Lung (tissue), 12 donors: ENCODE data around the gene SPNS2. TPM values are rescaled to one million over a fixed set of nuclear protein-coding genes. Genes with fewer than 3 reads are reported as not detected.

ENCODE experiments used
- ATAC-seq: fragments of 200-7000 bp; cut with Tn5 transposase; one replicate; pipeline ENCODE4 v1.9.1; 2020; ENCODE audit warnings: moderate number of reproducible peaks; ENCODE audit not compliant: insufficient read depth, low FRiP score
- DNase-seq, 3 donors: peaks; one replicate each; pipeline ENCODE4 v3.0.0-alpha.2; 2013 to 2017
- H3K27ac ChIP-seq, 2 donors: one replicate each; pipeline ENCODE4 v1.5.1; 2013; ENCODE audit warnings: mild to moderate bottlenecking in 2 of 2, moderate library complexity in 2 of 2, control low read depth in 1 of 2, inconsistent platforms in 1 of 2, low read depth in 1 of 2, low read length in 1 of 2
- H3K27me3 ChIP-seq, 3 donors: one replicate each; pipeline ENCODE4 v1.5.1; 2013; ENCODE audit warnings: low read length in 2 of 3; ENCODE audit not compliant: control insufficient read depth in 3 of 3, insufficient read depth in 3 of 3
- H3K36me3 ChIP-seq, 4 donors: one replicate each; pipeline ENCODE4 v1.5.1; 2013; ENCODE audit warnings: low read length in 4 of 4, mild to moderate bottlenecking in 1 of 4, moderate library complexity in 1 of 4; ENCODE audit not compliant: control insufficient read depth in 4 of 4, insufficient read depth in 4 of 4
- H3K4me1 ChIP-seq, 5 donors: one replicate each; pipeline ENCODE4 v1.5.1; 2013; ENCODE audit warnings: low read length in 5 of 5, mild to moderate bottlenecking in 2 of 5, moderate library complexity in 1 of 5; ENCODE audit not compliant: control insufficient read depth in 5 of 5, insufficient read depth in 5 of 5
- H3K4me3 ChIP-seq: one replicate; pipeline ENCODE4 v1.5.1; 2013; ENCODE audit warnings: mild to moderate bottlenecking, control low read depth, moderate library complexity
- H3K9ac ChIP-seq, 2 donors: one replicate each; pipeline ENCODE4 v1.5.1; 2013; ENCODE audit warnings: low read length in 2 of 2, control low read depth in 1 of 2; ENCODE audit not compliant: insufficient read depth in 1 of 2
- H3K9me3 ChIP-seq, 4 donors: one replicate each; pipeline ENCODE4 v1.5.1; 2013; ENCODE audit warnings: low read length in 3 of 4, mild to moderate bottlenecking in 1 of 4, moderate library complexity in 1 of 4; ENCODE audit not compliant: control insufficient read depth in 4 of 4, insufficient read depth in 3 of 4
- WGBS, 2 donors: extraction: QIAGEN DNeasy Blood & Tissue Kit; methylation state at CpG; one replicate each; pipeline ENCODE4 v1.1.7; 2013; 5-methylcytosine and 5-hydroxymethylcytosine counted together
- polyA plus RNA-seq, 2 donors: library from polyadenylated mRNA; stranded (reverse); fragments of 200-250 nt; gene quantifications; one replicate each; pipeline ENCODE4 v1.2.1, GENCODE V29; 2013
- total RNA-seq, 2 donors: library from RNA; depleted of rRNA in 1 of 2; stranded (reverse); fragments of >200 nt in 1 of 2; gene quantifications; one replicate each; pipeline ENCODE4 v1.2.1, GENCODE V29; 2014 to 2021
- TF ChIP-seq, protein P1 (sequence below): IDR thresholded peaks from 2 replicates; pipeline ENCODE4 v1.5.1; 2012; ENCODE audit warnings: mild to moderate bottlenecking; ENCODE audit errors: control extremely low read depth, extremely low read depth
- donor health status: control.
- donor health status: control.
- donor health status: Bipolar disorder and iron deficiency.
- donor health status: healthy.
- donor health status: DM: yes; HTN: yes; CAD: no.

SPNS2 gene
- total and polyA plus RNA-seq, 4 donors: 26.8 to 60.1 (median 42.5) TPM

DNA sequence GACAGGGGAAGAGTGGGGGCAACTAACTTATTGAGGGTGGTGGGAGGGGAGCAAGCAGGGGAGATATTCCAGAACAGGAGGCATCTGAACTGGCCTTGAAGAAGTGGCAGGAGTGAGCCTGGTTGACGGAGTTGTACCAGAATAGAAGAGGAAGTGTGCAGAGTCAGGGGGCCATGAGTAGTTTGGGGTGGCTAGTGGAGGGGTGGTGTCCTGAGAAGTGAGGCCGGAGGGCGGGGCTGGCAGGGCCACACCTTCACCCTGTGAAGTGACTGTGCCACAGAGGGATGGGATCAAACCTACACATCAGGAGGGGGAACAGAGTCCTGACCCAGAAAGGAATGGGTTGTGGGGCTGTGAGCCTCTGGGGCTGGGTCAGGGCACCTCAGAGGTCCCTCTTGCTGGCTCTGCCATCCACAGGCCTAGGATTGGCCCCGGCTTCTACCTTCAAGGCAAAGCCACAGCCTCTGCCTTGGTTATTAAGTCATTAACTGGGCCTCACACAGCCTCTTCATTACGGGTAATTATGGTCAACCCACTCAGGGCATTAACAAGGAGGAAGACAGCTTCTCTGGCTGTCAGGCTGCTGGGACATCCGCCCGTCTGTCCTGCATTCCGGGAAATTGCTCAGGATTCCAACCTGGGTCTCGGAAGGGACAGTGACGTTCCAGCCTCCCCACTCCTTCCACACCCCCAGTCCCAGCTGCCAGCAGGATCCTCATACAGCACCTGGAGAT, 12.7 kb downstream of the SPNS2 start:
- Histone ChIP-seq H3K4me1 (peaks cover 0 to 73% (median 21%) of the 10 kb centered on the region in 5 donors), H3K27me3 (no peaks in the 10 kb centered on the region), H3K9me3 (no peaks in the 10 kb centered on the region), H3K36me3 (no peaks in the 10 kb centered on the region), H3K9ac (no peak overlapping the region), H3K4me3 (no peak overlapping the region), H3K27ac (peak overlapping the region; percentile 34 to 70)
- no peak for DNase-seq
- WGBS, 2 donors: 75 to 82% methylated on average over 10 of the region's 10 CpGs
- TF ChIP-seq, protein P1, sequence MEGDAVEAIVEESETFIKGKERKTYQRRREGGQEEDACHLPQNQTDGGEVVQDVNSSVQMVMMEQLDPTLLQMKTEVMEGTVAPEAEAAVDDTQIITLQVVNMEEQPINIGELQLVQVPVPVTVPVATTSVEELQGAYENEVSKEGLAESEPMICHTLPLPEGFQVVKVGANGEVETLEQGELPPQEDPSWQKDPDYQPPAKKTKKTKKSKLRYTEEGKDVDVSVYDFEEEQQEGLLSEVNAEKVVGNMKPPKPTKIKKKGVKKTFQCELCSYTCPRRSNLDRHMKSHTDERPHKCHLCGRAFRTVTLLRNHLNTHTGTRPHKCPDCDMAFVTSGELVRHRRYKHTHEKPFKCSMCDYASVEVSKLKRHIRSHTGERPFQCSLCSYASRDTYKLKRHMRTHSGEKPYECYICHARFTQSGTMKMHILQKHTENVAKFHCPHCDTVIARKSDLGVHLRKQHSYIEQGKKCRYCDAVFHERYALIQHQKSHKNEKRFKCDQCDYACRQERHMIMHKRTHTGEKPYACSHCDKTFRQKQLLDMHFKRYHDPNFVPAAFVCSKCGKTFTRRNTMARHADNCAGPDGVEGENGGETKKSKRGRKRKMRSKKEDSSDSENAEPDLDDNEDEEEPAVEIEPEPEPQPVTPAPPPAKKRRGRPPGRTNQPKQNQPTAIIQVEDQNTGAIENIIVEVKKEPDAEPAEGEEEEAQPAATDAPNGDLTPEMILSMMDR: no peak
- no peak for ATAC-seq

DNA sequence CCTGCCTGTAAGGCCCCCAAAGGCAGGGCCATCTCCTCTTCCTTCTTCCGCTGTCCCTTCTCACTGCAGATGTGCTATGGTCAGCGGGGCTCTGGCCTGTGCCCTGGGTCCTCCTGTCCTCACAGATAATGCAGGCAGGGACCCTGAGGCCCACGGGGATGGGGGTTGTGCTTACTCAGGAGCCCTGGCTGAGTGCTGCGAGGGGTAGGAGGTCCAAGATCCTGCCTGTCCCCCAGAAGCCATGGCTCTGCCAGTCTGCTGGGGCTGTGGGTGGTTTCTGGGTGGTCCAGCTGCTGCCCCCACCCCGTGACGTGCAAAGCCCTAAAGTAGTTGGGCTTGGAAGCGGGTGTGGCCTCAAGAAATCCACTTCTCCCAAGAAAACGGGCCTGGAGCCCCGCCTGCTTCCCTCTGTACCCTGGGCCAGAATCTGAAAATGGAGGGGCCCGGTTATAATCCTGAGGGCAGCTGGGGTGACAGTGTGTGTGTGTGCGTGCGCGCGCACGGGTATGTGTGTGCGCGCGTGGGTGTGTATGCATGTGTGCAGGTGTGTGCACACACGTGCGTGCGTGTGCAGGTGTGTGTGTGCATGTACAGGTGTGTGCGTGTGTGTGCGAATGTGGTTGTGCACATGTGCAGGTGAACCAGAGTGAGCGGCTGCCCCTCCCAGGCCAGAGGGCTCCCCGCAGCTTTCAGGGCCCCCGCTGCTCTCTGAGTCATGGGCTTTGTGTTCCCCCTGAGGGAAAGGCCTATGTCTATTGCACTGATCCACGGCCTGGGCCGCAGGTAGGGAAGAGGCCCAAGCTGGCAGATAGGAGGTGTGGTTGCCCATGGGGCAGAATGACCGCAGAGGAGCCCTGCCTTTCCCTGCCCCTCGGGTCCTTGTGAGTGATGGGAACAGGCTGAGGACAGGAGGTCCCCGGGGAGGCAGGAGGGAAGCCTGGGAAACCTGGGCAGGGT, 13.8 kb downstream of the SPNS2 start:
- peaks cover 0 to 66% (median 26%) of the 10 kb centered on the region in 5 donors for H3K4me1 ChIP-seq
- WGBS, 2 donors: 86 to 89% methylated on average over 31 of the region's 31 CpGs
- H3K36me3 ChIP-seq: no peaks in the 10 kb centered on the region
- TF ChIP-seq, protein P1: no peak
- H3K4me3 ChIP-seq: no peak overlapping the region
- no peak for DNase-seq
- H3K27ac ChIP-seq: peak overlapping the region in 1 of 2 donors; percentile 70
- H3K9ac ChIP-seq: no peak overlapping the region
- H3K9me3 ChIP-seq: no peaks in the 10 kb centered on the region
- ATAC-seq: no peak
- no peaks in the 10 kb centered on the region for H3K27me3 ChIP-seq

DNA sequence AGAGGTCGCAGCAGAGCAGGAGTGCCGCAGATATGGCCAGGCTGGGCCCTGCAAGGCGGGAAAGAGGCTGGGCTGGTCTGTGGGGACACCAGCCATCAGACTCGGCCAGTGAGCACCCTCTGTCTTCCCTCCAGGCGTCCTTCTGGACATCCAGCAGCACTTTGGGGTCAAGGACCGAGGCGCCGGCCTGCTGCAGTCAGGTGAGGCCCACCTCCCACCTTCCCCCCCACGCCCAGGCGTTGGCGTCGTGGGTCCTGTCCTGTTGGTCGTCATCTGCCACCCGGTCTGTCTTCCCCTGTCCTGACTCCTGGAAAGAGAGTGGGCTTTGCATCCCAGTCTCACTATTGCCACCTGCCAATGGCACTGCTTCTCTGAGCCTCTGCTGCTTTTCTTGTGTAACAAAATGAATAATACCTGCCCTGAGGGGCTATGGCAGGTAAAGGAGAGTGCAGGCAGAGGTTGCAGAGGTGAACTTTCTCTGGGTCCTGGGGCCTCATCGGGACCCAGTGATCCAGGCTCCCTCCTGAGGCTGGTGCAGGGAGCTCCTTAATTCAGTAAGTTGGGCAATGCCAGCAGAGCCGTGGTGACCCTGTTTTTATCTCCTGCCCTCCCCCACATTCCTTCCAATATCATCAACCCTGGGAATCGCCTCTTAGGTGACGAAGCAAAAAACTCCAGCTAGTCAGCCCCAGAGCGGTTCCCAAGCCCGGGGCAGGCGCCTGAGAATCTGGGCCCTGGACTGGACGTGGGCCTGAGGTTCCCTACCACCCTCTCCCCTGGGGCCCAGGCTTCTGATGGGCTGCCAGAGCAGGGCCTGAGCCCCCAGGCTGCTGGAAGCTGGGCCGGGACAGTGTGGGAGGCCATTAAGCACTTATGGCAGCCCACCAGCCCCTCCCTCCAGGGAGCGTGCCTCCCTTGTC, 14.7 kb downstream of the SPNS2 start:
- TF ChIP-seq, protein P1: no peak
- no peak for ATAC-seq
- WGBS, 2 donors: 76 to 80% methylated on average over 23 to 24 of the region's 24 CpGs
- H3K9me3 ChIP-seq: no peaks in the 10 kb centered on the region
- no peak overlapping the region for H3K4me3 ChIP-seq
- no peaks in the 10 kb centered on the region for H3K36me3 ChIP-seq
- H3K27me3 ChIP-seq: no peaks in the 10 kb centered on the region
- peak overlapping the region in 1 of 2 donors; percentile 88 for H3K27ac ChIP-seq
- no peak for DNase-seq
- H3K9ac ChIP-seq: peak overlapping the region in 1 of 2 donors; percentile 26
- peaks cover 0 to 62% (median 26%) of the 10 kb centered on the region in 5 donors for H3K4me1 ChIP-seq
